ENCODE results near the gene RASSF7.

Gene RASSF7

DNA sequence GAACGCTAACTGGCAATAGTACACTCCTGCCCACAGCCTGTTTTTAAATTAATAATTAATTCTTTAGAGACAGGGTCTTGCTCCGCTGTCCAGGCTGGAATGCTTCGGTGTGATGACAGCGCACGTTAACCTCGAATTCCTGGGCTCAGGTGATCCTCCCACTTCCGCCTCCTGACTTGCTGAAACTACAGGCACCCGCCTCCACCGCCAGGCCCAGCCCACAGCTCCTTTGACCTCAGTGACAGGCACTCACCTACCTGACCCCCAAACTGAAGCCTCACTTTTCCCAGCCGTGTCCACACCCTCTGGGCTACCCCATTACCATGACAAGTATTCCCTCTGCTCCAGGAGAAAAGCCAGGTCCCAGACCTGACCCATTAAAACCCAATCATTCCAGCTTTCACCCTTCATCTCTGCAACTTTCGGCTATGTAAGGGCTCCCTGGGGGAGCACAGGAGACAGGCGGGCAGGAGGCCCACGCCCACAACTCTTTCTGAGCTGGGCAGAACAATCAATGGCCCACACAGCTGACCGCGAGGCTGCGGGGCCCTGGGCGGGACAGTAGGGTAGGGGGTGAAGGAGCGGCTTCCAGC lies 962 bp upstream of the RASSF7 start:
- Histone ChIP-seq H2AK5ac (ENCODE audit: low read length) (peak overlapping the region; percentile 12), H3K36me3 (ENCODE audit: control insufficient read depth in 1 of 2, insufficient read depth in 2 of 2, low read length in 2 of 2) (peaks cover 11 to 22% of the 10 kb centered on the region in 2 experiments), H4K12ac (ENCODE audit: low read depth, low read length) (peak overlapping the region; percentile 94), H3K27me3 (ENCODE audit: insufficient read depth, low read length) (peaks cover 17% of the 10 kb centered on the region), H2BK12ac (ENCODE audit: low read length) (peak overlapping the region; percentile 4), H2BK120ac (ENCODE audit: insufficient read depth, low read length, poor library complexity) (peak overlapping the region; percentile 83), H2BK5ac (ENCODE audit: low read depth, low read length, poor library complexity) (peak overlapping the region; percentile 86), H3K79me2 (ENCODE audit: control insufficient read depth, insufficient read depth, low read length, poor library complexity) (peaks cover 20% of the 10 kb centered on the region), H3K4ac (ENCODE audit: low read depth, low read length) (peak overlapping the region; percentile 9), H4K91ac (ENCODE audit: low read depth, low read length) (peak overlapping the region; percentile 96), H3K4me2 (ENCODE audit: low read length) (peak overlapping the region; percentile 61), H3K23ac (ENCODE audit: low read length) (no peak overlapping the region), H3K4me1 (ENCODE audit: control insufficient read depth in 1 of 2, insufficient read depth in 2 of 2, low read length in 2 of 2) (peaks cover 37 to 45% of the 10 kb centered on the region in 2 experiments), H3K27ac (ENCODE audit: low read depth, low read length) (peak overlapping the region; percentile 89), H3K4me3 (ENCODE audit: low read depth, low read length) (peak overlapping the region; percentile 59), H3K18ac (ENCODE audit: low read length) (peak overlapping the region; percentile 19), H3K9ac (ENCODE audit: low read length) (no peak overlapping the region), H2AFZ (ENCODE audit: insufficient read depth, low read length, poor library complexity) (peak overlapping the region; percentile 78), H3K14ac (ENCODE audit: low read length) (peak overlapping the region; percentile 94), H4K8ac (ENCODE audit: low read depth, low read length) (peak overlapping the region; percentile 97), H3K79me1 (ENCODE audit: low read length) (peaks cover 33% of the 10 kb centered on the region), H3K9me3 (ENCODE audit: insufficient read depth, low read depth, low read length) (peaks cover 6% of the 10 kb centered on the region)
- WGBS (ENCODE audit: extremely low coverage, insufficient coverage, insufficient read length) = no CpG with 5 or more reads among the region's 18 CpGs
- peak; percentile 54 to 70 for DNase-seq

DNA sequence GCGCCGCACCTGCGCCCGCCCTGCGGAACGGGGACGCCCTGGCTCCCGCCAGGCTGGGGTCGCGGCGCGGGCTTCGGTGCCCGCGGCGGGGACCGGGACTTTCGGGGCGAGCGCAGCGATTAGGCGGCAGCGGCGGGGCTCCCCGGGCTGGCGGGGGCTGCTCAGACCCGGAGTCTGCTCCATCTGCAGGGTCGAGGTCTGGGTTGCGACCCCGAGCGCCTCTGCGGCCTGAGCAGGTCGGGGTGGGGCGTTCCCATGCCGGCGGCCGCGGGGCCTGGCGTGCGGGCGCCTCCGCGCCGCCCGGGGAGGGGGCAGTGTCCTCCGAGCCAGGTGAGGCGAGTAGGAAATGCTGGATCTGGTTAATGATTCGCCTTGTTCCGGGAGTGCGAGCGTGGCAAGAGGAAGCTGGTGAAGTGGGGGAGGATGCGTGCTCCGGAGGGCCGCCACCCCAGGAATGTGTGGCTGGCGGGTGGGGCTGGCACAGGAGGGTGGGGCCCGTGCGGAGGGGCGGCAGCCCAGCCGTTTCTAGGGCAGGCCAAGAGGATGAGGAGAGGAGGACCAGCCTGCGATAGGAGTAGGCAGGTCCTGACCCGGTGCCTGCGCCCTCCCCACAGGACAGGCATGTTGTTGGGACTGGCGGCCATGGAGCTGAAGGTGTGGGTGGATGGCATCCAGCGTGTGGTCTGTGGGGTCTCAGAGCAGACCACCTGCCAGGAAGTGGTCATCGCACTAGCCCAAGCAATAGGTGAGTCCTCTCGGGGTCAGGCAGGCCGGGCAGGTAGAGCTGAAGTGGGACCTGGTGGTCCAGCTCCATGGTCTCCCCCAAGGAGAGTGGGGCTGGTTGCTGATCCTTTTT lies 606 bp downstream of the RASSF7 start:
- Histone ChIP-seq H4K8ac (ENCODE audit: low read depth, low read length) (peak overlapping the region; percentile 61), H3K9ac (ENCODE audit: low read length) (peak overlapping the region; percentile 83), H3K9me3 (ENCODE audit: insufficient read depth, low read depth, low read length) (peaks cover 6% of the 10 kb centered on the region), H3K4me1 (ENCODE audit: control insufficient read depth in 1 of 2, insufficient read depth in 2 of 2, low read length in 2 of 2) (peaks cover 48 to 51% of the 10 kb centered on the region in 2 experiments), H3K23ac (ENCODE audit: low read length) (no peak overlapping the region), H4K91ac (ENCODE audit: low read depth, low read length) (peak overlapping the region; percentile 56), H3K4me2 (ENCODE audit: low read length) (peak overlapping the region; percentile 77), H2BK5ac (ENCODE audit: low read depth, low read length, poor library complexity) (peak overlapping the region; percentile 48), H3K79me1 (ENCODE audit: low read length) (peaks cover 35% of the 10 kb centered on the region), H2BK120ac (ENCODE audit: insufficient read depth, low read length, poor library complexity) (peak overlapping the region; percentile 47), H3K79me2 (ENCODE audit: control insufficient read depth, insufficient read depth, low read length, poor library complexity) (peaks cover 20% of the 10 kb centered on the region), H3K4ac (ENCODE audit: low read depth, low read length) (peak overlapping the region; percentile 82), H3K36me3 (ENCODE audit: control insufficient read depth in 1 of 2, insufficient read depth in 2 of 2, low read length in 2 of 2) (peaks cover 11 to 22% of the 10 kb centered on the region in 2 experiments), H2BK12ac (ENCODE audit: low read length) (peak overlapping the region; percentile 1), H3K18ac (ENCODE audit: low read length) (peak overlapping the region; percentile 81), H2AK5ac (ENCODE audit: low read length) (peak overlapping the region; percentile 81), H4K12ac (ENCODE audit: low read depth, low read length) (peak overlapping the region; percentile 43), H3K27me3 (ENCODE audit: insufficient read depth, low read length) (peaks cover 5% of the 10 kb centered on the region), H3K14ac (ENCODE audit: low read length) (peak overlapping the region; percentile 58), H3K27ac (ENCODE audit: low read depth, low read length) (peak overlapping the region; percentile 69), H2AFZ (ENCODE audit: insufficient read depth, low read length, poor library complexity) (peak overlapping the region; percentile 57), H3K4me3 (ENCODE audit: low read depth, low read length) (peak overlapping the region; percentile 86)
- DNase-seq = peak in 1 of 2 donors; percentile 60
- WGBS (ENCODE audit: extremely low coverage, insufficient coverage, insufficient read length) = no CpG with 5 or more reads among the region's 67 CpGs

DNA sequence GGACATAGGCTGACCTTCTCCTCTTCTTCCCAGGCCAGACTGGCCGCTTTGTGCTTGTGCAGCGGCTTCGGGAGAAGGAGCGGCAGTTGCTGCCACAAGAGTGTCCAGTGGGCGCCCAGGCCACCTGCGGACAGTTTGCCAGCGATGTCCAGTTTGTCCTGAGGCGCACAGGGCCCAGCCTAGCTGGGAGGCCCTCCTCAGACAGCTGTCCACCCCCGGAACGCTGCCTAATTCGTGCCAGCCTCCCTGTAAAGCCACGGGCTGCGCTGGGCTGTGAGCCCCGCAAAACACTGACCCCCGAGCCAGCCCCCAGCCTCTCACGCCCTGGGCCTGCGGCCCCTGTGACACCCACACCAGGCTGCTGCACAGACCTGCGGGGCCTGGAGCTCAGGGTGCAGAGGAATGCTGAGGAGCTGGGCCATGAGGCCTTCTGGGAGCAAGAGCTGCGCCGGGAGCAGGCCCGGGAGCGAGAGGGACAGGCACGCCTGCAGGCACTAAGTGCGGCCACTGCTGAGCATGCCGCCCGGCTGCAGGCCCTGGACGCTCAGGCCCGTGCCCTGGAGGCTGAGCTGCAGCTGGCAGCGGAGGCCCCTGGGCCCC lies 1.4 kb downstream of the RASSF7 start:
- H3K9ac ChIP-seq (ENCODE audit: low read length) = peak overlapping the region; percentile 42
- DNase-seq = peak; percentile 66 to 80
- no peak overlapping the region for H4K12ac ChIP-seq (ENCODE audit: low read depth, low read length)
- peaks cover 48 to 53% of the 10 kb centered on the region in 2 experiments for H3K4me1 ChIP-seq (ENCODE audit: control insufficient read depth in 1 of 2, insufficient read depth in 2 of 2, low read length in 2 of 2)
- peaks cover 20% of the 10 kb centered on the region for H3K79me2 ChIP-seq (ENCODE audit: control insufficient read depth, insufficient read depth, low read length, poor library complexity)
- H3K14ac ChIP-seq (ENCODE audit: low read length) = peak overlapping the region; percentile 58
- peak overlapping the region; percentile 10 for H2AK5ac ChIP-seq (ENCODE audit: low read length)
- H3K4me2 ChIP-seq (ENCODE audit: low read length) = peak overlapping the region; percentile 77
- H2BK5ac ChIP-seq (ENCODE audit: low read depth, low read length, poor library complexity) = peak overlapping the region; percentile 48
- peaks cover 4% of the 10 kb centered on the region for H3K9me3 ChIP-seq (ENCODE audit: insufficient read depth, low read depth, low read length)
- H3K4me3 ChIP-seq (ENCODE audit: low read depth, low read length) = peak overlapping the region; percentile 86
- H3K27me3 ChIP-seq (ENCODE audit: insufficient read depth, low read length) = no peaks in the 10 kb centered on the region
- H3K4ac ChIP-seq (ENCODE audit: low read depth, low read length) = peak overlapping the region; percentile 82
- H3K18ac ChIP-seq (ENCODE audit: low read length) = peak overlapping the region; percentile 81
- peak overlapping the region; percentile 61 for H4K8ac ChIP-seq (ENCODE audit: low read depth, low read length)
- no CpG with 5 or more reads among the region's 29 CpGs for WGBS (ENCODE audit: extremely low coverage, insufficient coverage, insufficient read length)
- no peak overlapping the region for H2AFZ ChIP-seq (ENCODE audit: insufficient read depth, low read length, poor library complexity)
- H3K36me3 ChIP-seq (ENCODE audit: control insufficient read depth in 1 of 2, insufficient read depth in 2 of 2, low read length in 2 of 2) = peaks cover 14 to 22% of the 10 kb centered on the region in 2 experiments
- peak overlapping the region; percentile 69 for H3K27ac ChIP-seq (ENCODE audit: low read depth, low read length)
- H4K91ac ChIP-seq (ENCODE audit: low read depth, low read length) = peak overlapping the region; percentile 56
- H3K23ac ChIP-seq (ENCODE audit: low read length) = no peak overlapping the region
- H3K79me1 ChIP-seq (ENCODE audit: low read length) = peaks cover 36% of the 10 kb centered on the region
- peak overlapping the region; percentile 47 for H2BK120ac ChIP-seq (ENCODE audit: insufficient read depth, low read length, poor library complexity)
- no peak overlapping the region for H2BK12ac ChIP-seq (ENCODE audit: low read length)

DNA sequence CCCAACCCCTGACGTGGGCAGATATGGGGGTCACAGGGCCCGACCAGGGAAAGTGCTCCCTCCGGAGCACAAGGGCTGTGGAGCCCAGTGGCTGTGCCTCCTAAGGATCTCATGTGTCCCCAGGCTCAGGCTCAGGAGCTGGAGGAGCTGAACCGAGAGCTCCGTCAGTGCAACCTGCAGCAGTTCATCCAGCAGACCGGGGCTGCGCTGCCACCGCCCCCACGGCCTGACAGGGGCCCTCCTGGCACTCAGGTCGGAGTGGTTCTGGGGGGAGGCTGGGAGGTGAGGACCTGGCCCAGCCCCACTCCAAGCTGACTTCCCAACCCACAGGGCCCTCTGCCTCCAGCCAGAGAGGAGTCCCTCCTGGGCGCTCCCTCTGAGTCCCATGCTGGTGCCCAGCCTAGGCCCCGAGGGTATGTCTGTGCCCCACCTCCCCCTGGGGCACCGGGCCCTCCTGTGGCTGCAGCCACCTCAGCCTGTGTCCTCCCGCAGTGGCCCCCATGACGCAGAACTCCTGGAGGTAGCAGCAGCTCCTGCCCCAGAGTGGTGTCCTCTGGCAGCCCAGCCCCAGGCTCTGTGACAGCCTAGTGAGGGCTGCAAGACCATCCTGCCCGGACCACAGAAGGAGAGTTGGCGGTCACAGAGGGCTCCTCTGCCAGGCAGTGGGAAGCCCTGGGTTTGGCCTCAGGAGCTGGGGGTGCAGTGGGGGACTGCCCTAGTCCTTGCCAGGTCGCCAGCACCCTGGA lies 2.5 kb downstream of the RASSF7 start:
- Histone ChIP-seq H4K8ac (ENCODE audit: low read depth, low read length) (peak overlapping the region; percentile 8), H3K36me3 (ENCODE audit: control insufficient read depth in 1 of 2, insufficient read depth in 2 of 2, low read length in 2 of 2) (peaks cover 16 to 22% of the 10 kb centered on the region in 2 experiments), H2BK120ac (ENCODE audit: insufficient read depth, low read length, poor library complexity) (no peak overlapping the region), H2AFZ (ENCODE audit: insufficient read depth, low read length, poor library complexity) (no peak overlapping the region), H3K79me1 (ENCODE audit: low read length) (peaks cover 40% of the 10 kb centered on the region), H2BK5ac (ENCODE audit: low read depth, low read length, poor library complexity) (no peak overlapping the region), H3K4me1 (ENCODE audit: control insufficient read depth in 1 of 2, insufficient read depth in 2 of 2, low read length in 2 of 2) (peaks cover 48 to 62% of the 10 kb centered on the region in 2 experiments), H3K4ac (ENCODE audit: low read depth, low read length) (peak overlapping the region; percentile 34), H4K12ac (ENCODE audit: low read depth, low read length) (no peak overlapping the region), H3K4me3 (ENCODE audit: low read depth, low read length) (peak overlapping the region; percentile 0), H3K27ac (ENCODE audit: low read depth, low read length) (peak overlapping the region; percentile 49), H3K23ac (ENCODE audit: low read length) (no peak overlapping the region), H2BK12ac (ENCODE audit: low read length) (no peak overlapping the region), H3K27me3 (ENCODE audit: insufficient read depth, low read length) (no peaks in the 10 kb centered on the region), H3K9ac (ENCODE audit: low read length) (no peak overlapping the region), H3K9me3 (ENCODE audit: insufficient read depth, low read depth, low read length) (peaks cover 8% of the 10 kb centered on the region), H4K91ac (ENCODE audit: low read depth, low read length) (peak overlapping the region; percentile 52), H3K4me2 (ENCODE audit: low read length) (no peak overlapping the region), H3K79me2 (ENCODE audit: control insufficient read depth, insufficient read depth, low read length, poor library complexity) (peaks cover 23% of the 10 kb centered on the region), H2AK5ac (ENCODE audit: low read length) (no peak overlapping the region), H3K18ac (ENCODE audit: low read length) (peak overlapping the region; percentile 22), H3K14ac (ENCODE audit: low read length) (peak overlapping the region; percentile 33)
- no CpG with 5 or more reads among the region's 18 CpGs for WGBS (ENCODE audit: extremely low coverage, insufficient coverage, insufficient read length)
- peak; percentile 95 to 96 for DNase-seq
